IMR-90 (cell line): ENCODE measurements around the gene PRR12. TPM values are rescaled to one million over a fixed set of nuclear protein-coding genes. Genes with fewer than 3 reads are reported as not detected.

Source experiments
- ATAC-seq: fragments of 200-7000 bp; cut with Tn5 transposase; 2 replicates; pipeline ENCODE4 v1.9.1; 2020; ENCODE audit warnings: low read depth, mild to moderate bottlenecking, moderate library complexity
- BruUV-seq: library from RNA; stranded (reverse); fragments of 400-500 nt; replicated peaks from 2 replicates; lab custom pipeline; 2021; lab: Mats Ljungman, UMichigan
- CTCF ChIA-PET: fragments of 300-600 bp; formaldehyde crosslinking; extraction: SDS; loops from one replicate; lab custom pipeline; 2021; ENCODE audit warnings: antibody characterized with exemption; lab: Yijun Ruan, JAX
- POLR2A ChIA-PET: fragments of 300-600 bp; sonication (Branson Sonifier 250); formaldehyde crosslinking; loops from one replicate; lab custom pipeline; 2022; ENCODE audit warnings: antibody characterized with exemption; ENCODE audit not compliant: unreplicated experiment; lab: Charles Lee
- DNase-seq: peaks from one replicate; pipeline ENCODE4 v3.0.0; 2013
- H2AFZ ChIP-seq: replicated peaks from 2 replicates; pipeline ENCODE3; 2013; ENCODE audit warnings: low read length, mild to moderate bottlenecking; ENCODE audit not compliant: poor library complexity
- H2AK5ac ChIP-seq: 2 replicates; pipeline ENCODE4 v1.6.1; 2013; ENCODE audit warnings: low read depth, low read length, inconsistent platforms
- H2AK9ac ChIP-seq: replicated peaks from 2 replicates; pipeline ENCODE3; 2013; ENCODE audit warnings: mild to moderate bottlenecking, low read depth, low read length, moderate library complexity; ENCODE audit not compliant: poor library complexity
- H2BK120ac ChIP-seq: 2 replicates; pipeline ENCODE4 v1.6.1; 2013; ENCODE audit warnings: low read depth, low read length, inconsistent platforms
- H2BK15ac ChIP-seq: 3 replicates; pipeline ENCODE4 v1.6.1; 2013; ENCODE audit warnings: low read depth, low read length, inconsistent platforms
- H2BK20ac ChIP-seq: 2 replicates; pipeline ENCODE4 v1.6.1; 2013; ENCODE audit warnings: low read depth, mild to moderate bottlenecking, inconsistent platforms, low read length, moderate library complexity
- H2BK5ac ChIP-seq: 2 replicates; pipeline ENCODE4 v1.6.1; 2013; ENCODE audit warnings: mild to moderate bottlenecking, low read depth, low read length, inconsistent platforms; ENCODE audit not compliant: poor library complexity, severe bottlenecking
- H3K14ac ChIP-seq: replicated peaks from 2 replicates; pipeline ENCODE4 v1.6.1; 2013; ENCODE audit warnings: low read depth, low read length, inconsistent platforms
- H3K18ac ChIP-seq: 2 replicates; pipeline ENCODE4 v1.6.1; 2013; ENCODE audit warnings: low read depth, low read length, control low read depth
- H3K23ac ChIP-seq: 2 replicates; pipeline ENCODE4 v1.6.1; 2013; ENCODE audit warnings: low read depth, low read length, inconsistent platforms
- H3K27ac ChIP-seq: 2 replicates; pipeline ENCODE4 v1.5.1; 2013; ENCODE audit warnings: mild to moderate bottlenecking, control low read depth, low read length; ENCODE audit not compliant: insufficient read depth
- H3K27me3 ChIP-seq: 2 replicates; pipeline ENCODE4 v1.6.1; 2013; ENCODE audit warnings: low read length; ENCODE audit not compliant: control insufficient read depth, insufficient read depth
- H3K36me3 ChIP-seq: 2 replicates; pipeline ENCODE4 v1.6.1; 2013; ENCODE audit warnings: low read length, mixed read lengths; ENCODE audit not compliant: control insufficient read depth, insufficient read depth
- H3K4ac ChIP-seq: 2 replicates; pipeline ENCODE4 v1.6.1; 2013; ENCODE audit warnings: low read depth, low read length, inconsistent platforms
- H3K4me1 ChIP-seq: 2 replicates; pipeline ENCODE4 v1.6.1; 2013; ENCODE audit warnings: low read length, mixed read lengths; ENCODE audit not compliant: control insufficient read depth, insufficient read depth
- H3K4me2 ChIP-seq: 2 replicates; pipeline ENCODE4 v1.6.1; 2013; ENCODE audit warnings: low read depth, mild to moderate bottlenecking, control low read depth, low read length, moderate library complexity
- H3K4me3 ChIP-seq: 2 replicates; pipeline ENCODE4 v1.5.1; 2013; ENCODE audit warnings: low read depth, mild to moderate bottlenecking, control low read depth, low read length, moderate library complexity; ENCODE audit not compliant: insufficient read depth
- H3K56ac ChIP-seq: 2 replicates; pipeline ENCODE4 v1.6.1; 2013; ENCODE audit warnings: low read length, inconsistent platforms; ENCODE audit not compliant: insufficient read depth; ENCODE audit errors: extremely low read depth
- H3K79me1 ChIP-seq, 2 experiments: 2 replicates each; pipeline ENCODE4 v1.6.1; 2013; ENCODE audit warnings: low read length in 2 of 2, inconsistent platforms in 1 of 2, low read depth in 1 of 2
- H3K9ac ChIP-seq: 2 replicates; pipeline ENCODE4 v1.6.1; 2013; ENCODE audit warnings: low read depth, low read length, control low read depth
- H3K9me1 ChIP-seq: 2 replicates; pipeline ENCODE4 v1.6.1; 2013; ENCODE audit warnings: low read length, inconsistent platforms; ENCODE audit not compliant: insufficient read depth
- H3K9me3 ChIP-seq: 2 replicates; pipeline ENCODE4 v1.6.1; 2013; ENCODE audit warnings: low read length; ENCODE audit not compliant: control insufficient read depth, insufficient read depth
- H4K20me1 ChIP-seq: 2 replicates; pipeline ENCODE4 v1.6.1; 2013; ENCODE audit warnings: low read length, inconsistent platforms; ENCODE audit not compliant: insufficient read depth
- H4K5ac ChIP-seq: 2 replicates; pipeline ENCODE4 v1.6.1; 2013; ENCODE audit warnings: mild to moderate bottlenecking, low read depth, low read length, control low read depth
- H4K8ac ChIP-seq, 2 experiments: 2 replicates each; pipeline ENCODE4 v1.6.1; 2013; ENCODE audit warnings: low read depth in 2 of 2, low read length in 2 of 2, control low read depth in 1 of 2, inconsistent platforms in 1 of 2
- H4K91ac ChIP-seq: 2 replicates; pipeline ENCODE4 v1.6.1; 2013; ENCODE audit warnings: low read depth, low read length, inconsistent platforms; ENCODE audit not compliant: insufficient read depth
- CEBPB ChIP-seq: IDR thresholded peaks from 2 replicates; pipeline ENCODE4 v1.6.1; 2012; ENCODE audit warnings: low read depth, low read length, improper control_type of control experiment
- CHD1 ChIP-seq: IDR thresholded peaks from 2 replicates; pipeline ENCODE4 v1.6.1; 2012; ENCODE audit warnings: low read depth, low read length, improper control_type of control experiment
- CTCF ChIP-seq: conservative IDR thresholded peaks from 2 replicates; pipeline ENCODE4 v1.5.1; 2012; ENCODE audit warnings: mild to moderate bottlenecking, low read depth, low read length, improper control_type of control experiment
- ELK1 ChIP-seq: fragments of 150-350 bp; IDR thresholded peaks from 2 replicates; pipeline ENCODE4 v1.6.1; 2016; ENCODE audit warnings: low read depth, mild to moderate bottlenecking, low read length, moderate library complexity, borderline replicate concordance
- USF2 ChIP-seq: fragments of 150-350 bp; IDR thresholded peaks from 2 replicates; pipeline ENCODE4 v1.6.1; 2017; ENCODE audit warnings: mild to moderate bottlenecking, antibody characterized with exemption, low read length, low read depth
- WGBS, 2 experiments: methylation state at CpG; one replicate each; pipeline versions ENCODE4 v1.1.5 to v1.1.7; 2013; ENCODE audit warnings: missing lambda C conversion rate in 2 of 2; ENCODE audit not compliant: insufficient read length in 1 of 2; ENCODE audit errors: extremely low coverage in 2 of 2; 5-methylcytosine and 5-hydroxymethylcytosine counted together
- dilution Hi-C: fragments of 300-500 bp; cut with HindIII; formaldehyde crosslinking; loops from one replicate; pipeline ENCODE4 v1.14.3; 2018; ENCODE audit warnings: low sequenced_read_pairs; ENCODE audit not compliant: unreplicated experiment
- in situ Hi-C: fragments of 300-500 bp; cut with MboI; formaldehyde crosslinking; loops from 3 replicates; pipeline ENCODE4 v1.14.3; 2019; ENCODE audit warnings: low sequenced_read_pairs, inconsistent platforms, mixed read lengths
- intact Hi-C: fragments of 100-400 bp; cut with micrococcal nuclease; formaldehyde crosslinking; loops from 2 replicates; pipeline ENCODE4 v1.10.0; 2022
- polyA plus RNA-seq, 3 experiments: library from polyadenylated mRNA; depleted of rRNA; stranded (reverse); fragments of >200 nt; gene quantifications; 2 replicates each; pipeline ENCODE4 v1.2.3, GENCODE V29; 2012; ENCODE audit warnings: low replicate concordance in 1 of 3
- total RNA-seq: library from RNA; depleted of rRNA; stranded (reverse); fragments of >200 nt; gene quantifications from 2 replicates; pipeline ENCODE4 v1.2.3, GENCODE V29; 2012

PRR12 gene
- total and polyA plus RNA-seq, 2 of the 4 experiments (the other 2 are of a cell fraction), result 0.36 to 4.1 TPM

GRCh38 chr19:49636233-49636932, 45.4 kb downstream of the PRR12 start:
- intact Hi-C loops, result no loop called here
- POLR2A ChIA-PET, result no interaction called here

More at GRCh38 chr19:49636233-49636932, 45.4 kb downstream of the PRR12 start:
- no peak overlapping the region for H3K56ac ChIP-seq
- H3K4me2 ChIP-seq, result no peak overlapping the region
- no peak overlapping the region for H2BK15ac ChIP-seq
- H2AK5ac ChIP-seq, result no peak overlapping the region; the same call in 1 of the 2 replicates
- CTCF ChIA-PET, result interaction anchor here (0.6 kb wide), 1 partner anchor 68 kb away, joined by 3 read pairs; no protein-coding TSS in a partner anchor
- no TSS peak for BruUV-seq
- no peak overlapping the region for H3K23ac ChIP-seq
- dilution Hi-C loops, result no loop called here
- H3K27me3 ChIP-seq, result no peaks in the 10 kb centered on the region
- ATAC-seq (no peak), DNase-seq (no peak)
- no peak overlapping the region for H3K27ac ChIP-seq
- no peak overlapping the region for H2BK120ac ChIP-seq
- H4K5ac ChIP-seq, result no peak overlapping the region
- H4K8ac ChIP-seq, result no peak overlapping the region
- no peak overlapping the region for H2AFZ ChIP-seq
- H4K20me1 ChIP-seq, result no peaks in the 10 kb centered on the region; the same call in 1 of the 2 replicates
- H3K4me1 ChIP-seq, result peaks cover 5% of the 10 kb centered on the region
- H3K36me3 ChIP-seq, result peaks cover 14% of the 10 kb centered on the region
- H4K91ac ChIP-seq, result no peak overlapping the region
- peak overlapping the region; percentile 90 for H2AK9ac ChIP-seq
- no peak overlapping the region for H2BK20ac ChIP-seq
- no peak overlapping the region for H3K4ac ChIP-seq
- H2BK5ac ChIP-seq, result no peak overlapping the region
- H3K9me3 ChIP-seq, result no peaks in the 10 kb centered on the region
- H3K18ac ChIP-seq, result no peak overlapping the region
- H3K4me3 ChIP-seq, result no peak overlapping the region
- H3K79me1 ChIP-seq, result peaks cover 6 to 57% of the 10 kb centered on the region in 2 experiments; a peak in 3 of 4 replicates
- no peak overlapping the region for H3K9ac ChIP-seq
- TF ChIP-seq CEBPB (no peak), CTCF (no peak), USF2 (no peak), CHD1 (no peak), ELK1 (no peak)
- no peak overlapping the region for H3K14ac ChIP-seq
- in situ Hi-C loops, result no loop called here
- 83% methylated on average over 12 of the region's 30 CpGs; no CpG with 5 or more reads in 1 of the 2 experiments for WGBS, 2 experiments
- H3K9me1 ChIP-seq, result peaks cover 9% of the 10 kb centered on the region; the same call in 1 of the 2 replicates
